ENCODE measurements around the gene DPYD.

Gene DPYD

GRCh38 chr1:97685360-97685759 lies 235.5 kb downstream of the DPYD start:
- DNase-seq (ENCODE audit: low spot score), result no peak

GRCh38 chr1:97680894-97681293 lies 239.9 kb downstream of the DPYD start:
- no peak for DNase-seq (ENCODE audit: low spot score)

DNA sequence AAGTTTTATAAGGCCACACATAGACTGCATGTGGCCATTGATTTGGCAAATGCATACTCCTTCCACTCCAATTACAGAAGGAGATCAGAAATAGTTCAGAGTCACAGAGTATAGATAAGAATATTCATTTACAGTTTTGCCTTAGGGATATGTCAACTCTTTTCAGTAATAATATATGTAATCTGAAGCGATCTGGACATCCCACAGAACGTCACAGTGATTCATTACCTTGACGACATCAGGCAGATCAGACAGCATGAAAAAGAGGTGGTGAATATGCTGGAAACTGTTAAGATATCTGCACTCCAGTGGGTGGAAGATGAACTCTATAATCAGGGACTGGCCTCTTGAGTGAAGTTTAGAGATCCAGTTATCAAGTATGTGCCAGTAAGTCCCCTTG lies 240.4 kb downstream of the DPYD start:
- no peak for DNase-seq (ENCODE audit: low spot score)

DNA sequence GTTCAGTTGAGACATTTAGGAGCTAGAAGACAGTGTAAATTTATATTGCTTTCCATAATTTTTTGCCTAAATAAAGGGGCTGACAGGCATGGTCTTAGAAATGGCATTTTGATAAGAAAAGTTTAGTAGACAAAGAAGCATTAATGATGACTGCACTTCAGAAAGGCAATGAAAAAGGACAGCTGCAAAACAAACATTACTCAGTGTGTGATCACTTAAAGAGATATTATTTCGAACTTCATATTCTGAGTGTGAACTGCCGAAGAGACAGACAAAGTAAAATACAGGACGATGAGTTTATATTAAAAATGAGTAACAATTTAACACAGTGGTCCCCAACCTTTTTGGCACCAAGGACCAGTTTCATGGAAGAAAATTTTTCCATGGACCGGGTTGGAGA lies 243.1 kb downstream of the DPYD start:
- DNase-seq (ENCODE audit: low spot score), result no peak

DNA sequence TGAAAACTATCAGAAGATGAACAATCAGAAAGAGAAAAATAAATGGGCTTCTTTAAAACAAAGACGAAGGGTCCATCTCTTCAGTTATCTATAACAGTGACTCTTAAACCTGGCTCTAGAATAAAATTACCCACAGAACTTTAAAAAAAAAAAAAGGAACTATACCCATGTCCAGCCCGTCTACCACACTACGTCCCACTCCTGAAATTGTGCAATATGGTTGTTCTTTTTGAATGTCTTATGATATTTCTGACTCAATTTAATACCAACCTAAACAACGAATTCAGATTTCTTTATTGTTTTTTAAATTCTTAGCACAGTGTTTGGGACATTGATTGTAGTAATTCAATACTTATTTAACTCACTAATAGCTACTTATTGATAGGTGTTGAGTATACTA lies 246.3 kb downstream of the DPYD start:
- DNase-seq (ENCODE audit: low spot score), result no peak

GRCh38 chr1:97668945-97669344 lies 251.9 kb downstream of the DPYD start:
- peak; percentile 2 for DNase-seq (ENCODE audit: low spot score)

DNA sequence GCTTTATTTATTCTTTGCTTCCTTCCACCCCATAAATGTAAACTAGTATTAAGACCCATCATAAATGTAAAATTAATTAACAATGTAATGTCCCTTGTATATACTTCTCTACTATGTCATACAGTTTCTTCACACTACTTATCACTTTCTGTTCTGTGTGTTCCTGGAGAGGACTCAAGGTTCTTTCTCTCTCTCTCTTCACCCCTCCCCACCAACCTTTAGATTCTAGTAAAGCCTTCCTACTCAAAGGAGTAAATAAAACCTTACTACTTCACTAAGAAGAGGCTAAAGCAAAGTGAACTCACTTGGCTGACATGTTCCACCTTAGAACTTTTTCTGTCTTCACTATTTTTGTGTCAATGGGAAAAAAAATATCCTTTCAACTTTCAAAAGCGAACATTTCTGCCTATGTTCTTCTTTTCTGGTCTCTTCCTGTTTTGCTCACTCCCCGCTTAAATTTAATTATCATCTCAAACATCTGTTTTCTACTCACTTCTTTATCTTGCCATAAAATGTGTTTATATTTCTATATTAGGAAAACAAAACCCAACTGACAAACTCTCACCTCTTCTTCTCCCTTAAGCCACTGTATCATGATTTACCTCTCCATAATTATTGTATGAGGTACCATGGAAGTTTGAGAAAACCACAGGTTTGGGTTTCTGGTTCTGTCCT lies 260.3 kb downstream of the DPYD start:
- no peak for DNase-seq (ENCODE audit: low spot score)

GRCh38 chr1:97654876-97655585 lies 265.8 kb downstream of the DPYD start:
- DNase-seq (ENCODE audit: low spot score), result no peak

DNA sequence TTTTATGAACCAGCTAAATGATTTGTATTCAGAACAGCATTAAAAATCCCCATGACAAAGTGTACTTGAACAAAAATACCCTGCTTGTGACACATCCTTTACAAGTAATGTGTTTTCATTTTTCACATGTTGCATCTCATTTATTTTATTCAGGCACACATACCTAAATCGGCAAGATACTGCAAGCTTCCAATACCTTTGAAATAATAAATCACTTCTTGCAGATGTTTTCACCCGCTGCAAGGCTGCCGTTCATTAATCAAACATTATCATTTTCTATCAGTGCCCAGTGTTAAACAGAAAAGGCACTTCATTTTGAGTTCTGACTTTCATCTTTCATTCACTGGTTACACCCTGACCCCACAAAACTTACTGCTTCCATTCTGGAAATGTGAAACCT lies 269.6 kb downstream of the DPYD start:
- DNase-seq (ENCODE audit: low spot score), result no peak

- no peak for DNase-seq (ENCODE audit: low spot score)
Observed at GRCh38 chr1:97649591-97649990, 271.2 kb downstream of the DPYD start.

- no peak for DNase-seq (ENCODE audit: low spot score)
Observed at GRCh38 chr1:97647776-97648175, 273.1 kb downstream of the DPYD start.

DNA sequence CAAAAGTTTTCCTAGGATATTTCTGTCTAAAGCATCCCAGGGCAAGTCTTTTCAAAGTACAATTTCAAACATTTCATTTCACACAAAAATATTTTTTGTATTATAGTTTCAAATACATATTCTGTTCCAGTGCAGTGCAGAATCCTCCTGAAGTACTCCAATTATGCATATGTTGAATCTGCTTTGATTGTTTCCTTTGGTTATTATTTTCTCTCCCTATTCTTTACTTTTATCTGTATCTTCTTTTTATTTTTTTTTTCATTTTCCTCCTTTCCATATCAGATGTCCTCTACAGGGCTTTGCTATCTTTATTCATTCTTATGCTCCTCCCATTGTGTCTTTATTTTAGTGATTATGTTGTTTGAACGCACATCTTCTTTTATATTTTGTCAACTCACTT lies 274.8 kb downstream of the DPYD start:
- DNase-seq (ENCODE audit: low spot score), result no peak

GRCh38 chr1:97640677-97641076 lies 280.2 kb downstream of the DPYD start:
- no peak for DNase-seq (ENCODE audit: low spot score)

DNA sequence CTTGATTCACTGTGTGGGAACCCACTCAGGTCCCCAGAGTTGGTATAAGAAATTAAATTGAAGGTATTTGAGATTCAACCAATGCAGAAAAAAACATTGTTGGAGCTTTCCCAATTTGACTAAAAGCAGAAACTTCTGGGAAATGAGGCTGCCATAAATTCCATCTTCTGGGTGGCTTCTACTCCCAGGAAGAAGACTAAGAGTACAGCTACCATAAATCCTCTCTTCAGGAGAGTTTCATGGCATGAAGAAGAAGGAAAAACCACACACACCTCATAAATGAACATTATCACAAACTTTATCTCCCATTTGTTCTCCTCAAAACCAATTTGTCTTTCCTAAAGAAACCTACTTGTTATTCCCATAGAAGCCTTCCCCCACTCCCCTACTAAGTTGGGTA lies 283.9 kb downstream of the DPYD start:
- DNase-seq (ENCODE audit: low spot score), result no peak

DNA sequence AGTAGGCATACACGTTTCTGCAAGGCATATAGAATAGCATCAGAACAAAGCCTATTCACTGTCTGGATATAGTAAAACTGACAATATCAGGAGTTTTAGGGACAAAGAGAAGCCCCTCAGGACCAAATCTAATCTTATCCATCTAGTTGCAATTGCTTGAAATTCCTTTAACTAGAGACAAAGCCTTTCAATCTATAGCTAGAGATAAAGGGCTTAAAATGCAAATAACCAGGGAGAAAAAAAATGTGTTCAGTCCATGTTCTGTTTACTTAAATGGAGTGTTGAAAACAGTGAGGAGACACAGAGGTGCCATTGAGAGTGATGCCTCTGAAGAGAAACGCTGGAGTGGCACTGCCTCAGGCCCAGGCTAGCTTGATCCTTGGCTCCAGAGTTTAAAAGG lies 286.1 kb downstream of the DPYD start:
- no peak for DNase-seq (ENCODE audit: low spot score)

- DNase-seq (ENCODE audit: low spot score), result no peak
Observed at GRCh38 chr1:97632776-97633175, 288.1 kb downstream of the DPYD start.

DNA sequence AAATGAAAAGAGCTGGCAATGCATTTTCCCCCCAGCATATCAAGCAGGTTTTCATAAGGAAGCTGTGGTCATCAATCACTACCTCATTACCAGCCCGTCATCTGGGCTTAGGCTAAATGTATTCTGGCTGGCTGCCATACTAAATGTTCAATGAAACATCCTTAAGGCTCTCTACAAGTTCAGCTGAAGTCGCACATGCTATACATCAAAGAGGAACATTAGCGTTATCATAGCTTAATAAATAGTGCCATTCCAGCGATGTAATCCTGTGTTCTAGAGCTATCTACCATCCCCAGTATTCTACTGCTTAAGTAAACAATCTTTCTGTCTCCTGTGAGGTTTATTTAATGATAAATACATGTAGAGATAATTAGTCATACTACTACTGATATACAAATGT lies 288.8 kb downstream of the DPYD start:
- DNase-seq (ENCODE audit: low spot score), result no peak

- DNase-seq (ENCODE audit: low spot score), result no peak
Observed at GRCh38 chr1:97630948-97631347, 289.9 kb downstream of the DPYD start.

GRCh38 chr1:97630281-97630680 lies 290.6 kb downstream of the DPYD start:
- no peak for DNase-seq (ENCODE audit: low spot score)

GRCh38 chr1:97623220-97623619 lies 297.6 kb downstream of the DPYD start:
- no peak for DNase-seq (ENCODE audit: low spot score)

DNA sequence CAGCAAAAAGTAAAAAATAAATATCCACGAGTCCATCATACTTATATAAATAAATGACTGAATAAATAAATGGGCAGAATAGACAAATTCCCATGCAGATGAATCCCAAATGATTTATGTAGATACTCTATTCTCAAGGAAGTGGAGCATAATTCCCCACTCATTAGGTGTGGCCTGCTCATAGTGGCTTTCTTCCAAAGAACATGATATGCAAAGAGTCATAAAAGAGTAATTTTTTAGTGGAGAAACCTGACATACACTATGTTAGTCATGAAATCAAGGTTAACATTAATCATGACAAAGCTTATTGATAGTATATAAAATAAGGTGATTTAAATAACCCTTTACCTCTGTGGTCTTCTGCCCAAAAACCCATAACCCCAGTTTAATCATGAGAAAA lies 298.9 kb downstream of the DPYD start:
- DNase-seq (ENCODE audit: low spot score), result no peak

GRCh38 chr1:97619706-97620105 lies 301.1 kb downstream of the DPYD start:
- no peak for DNase-seq (ENCODE audit: low spot score)

- no peak for DNase-seq (ENCODE audit: low spot score)
Observed at GRCh38 chr1:97610748-97611147, 310.1 kb downstream of the DPYD start.

GRCh38 chr1:97610102-97610501 lies 310.7 kb downstream of the DPYD start:
- DNase-seq (ENCODE audit: low spot score), result no peak
